HG03558 (cell line): ENCODE measurements around the gene FBXO11.

Experiments used
- ATAC-seq: cut with Tn5 transposase; IDR thresholded peaks from one replicate; pipeline ENCODE4 v1.9.1; 2021; ENCODE audit warnings: moderate number of reproducible peaks; ENCODE audit not compliant: unreplicated experiment; ENCODE audit errors: extremely low read depth

Gene FBXO11

GRCh38 chr2:47747878-47748277, 158.4 kb downstream of the FBXO11 start:
- no peak for ATAC-seq

DNA sequence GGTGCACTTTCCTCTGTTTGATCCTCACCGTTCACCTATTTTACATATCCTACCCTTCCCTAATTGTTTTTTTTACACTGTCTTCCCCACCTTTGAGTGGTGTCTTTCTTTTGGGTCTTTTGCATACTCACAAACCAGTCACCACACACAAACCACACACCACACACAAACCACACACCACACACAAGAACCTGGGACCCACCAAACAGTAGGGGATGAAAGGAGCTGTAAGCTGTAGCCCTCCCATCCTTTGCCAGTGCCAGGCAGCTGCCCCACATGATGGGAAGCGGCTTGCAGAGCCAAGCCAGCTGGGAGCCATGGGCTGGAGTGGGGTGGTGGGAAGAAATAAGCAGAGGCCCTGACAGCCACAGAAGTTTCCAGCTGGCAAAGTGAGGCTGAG, 162.2 kb downstream of the FBXO11 start:
- ATAC-seq: no peak

DNA sequence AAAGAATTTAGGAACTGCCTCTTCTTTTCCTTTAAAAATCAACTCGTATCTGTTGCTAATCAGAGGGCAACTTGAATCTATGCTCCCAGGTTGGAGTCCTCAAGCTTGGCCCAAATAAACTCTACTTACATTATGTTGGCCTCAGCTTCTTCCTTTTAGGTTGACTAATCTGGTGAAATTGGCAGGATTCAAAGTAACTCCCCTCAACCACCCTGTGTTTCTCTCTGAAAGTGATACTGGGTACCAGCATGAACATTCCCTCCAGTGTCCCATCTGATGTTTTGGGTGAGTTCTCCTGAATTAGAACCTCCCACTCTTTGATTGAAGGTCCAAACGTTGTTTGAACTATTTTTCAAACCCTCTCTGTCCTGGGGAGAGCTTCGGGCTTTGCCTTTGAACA, 164.7 kb downstream of the FBXO11 start:
- ATAC-seq: no peak

DNA sequence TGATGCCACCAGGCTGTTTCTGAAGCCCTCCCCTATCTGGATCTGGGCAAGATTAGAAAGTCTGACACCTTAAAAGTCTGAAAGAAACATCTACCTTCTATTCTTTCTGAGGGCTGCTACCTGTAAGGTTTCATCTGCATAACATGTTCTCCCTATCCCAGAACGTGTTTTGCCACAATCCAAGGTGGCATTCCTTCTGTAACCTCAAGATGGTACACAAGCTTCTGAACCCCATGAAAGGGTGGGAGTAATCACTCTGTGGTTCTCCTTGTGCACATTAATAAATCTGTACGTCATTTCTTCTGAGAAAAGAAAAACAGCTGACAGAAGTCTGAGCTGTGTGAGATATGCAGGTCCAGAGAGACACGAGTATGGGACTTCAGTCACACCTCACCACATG, 165.2 kb downstream of the FBXO11 start:
- ATAC-seq: no peak
